Colonic mucosa (tissue), 4 donors: Measurements from ENCODE around the gene ANTXR1. TPM values are rescaled to one million over a fixed set of nuclear protein-coding genes. Genes with fewer than 3 reads are reported as not detected.
"Not testable (repeated sequence)": the region's sequence is repeated elsewhere in the genome, so short reads cannot be mapped to it uniquely, and the experiment has no call there.

Experiments
- DNase-seq: peaks from one replicate; pipeline ENCODE4 v3.0.0-alpha.2; 2020
- H3K27ac ChIP-seq: fragments of 200-600 bp; one replicate; pipeline ENCODE4 v1.8.0; 2021
- H3K27me3 ChIP-seq: fragments of 200-600 bp; one replicate; pipeline ENCODE4 v1.8.0; 2021
- H3K36me3 ChIP-seq: fragments of 200-600 bp; one replicate; pipeline ENCODE4 v1.8.0; 2021
- H3K4me1 ChIP-seq: fragments of 200-600 bp; one replicate; pipeline ENCODE4 v1.8.0; 2021; ENCODE audit warnings: mild to moderate bottlenecking
- H3K4me3 ChIP-seq: fragments of 200-600 bp; one replicate; pipeline ENCODE4 v1.8.0; 2021
- H3K9ac ChIP-seq, 2 donors: one replicate each; pipeline ENCODE4 v1.7.0; 2013; ENCODE audit warnings: control low read depth in 2 of 2, low read depth in 2 of 2, low read length in 2 of 2
- H3K9me3 ChIP-seq: fragments of 200-600 bp; one replicate; pipeline ENCODE4 v1.8.0; 2021
- CTCF ChIP-seq: fragments of 200-600 bp; IDR thresholded peaks from one replicate; pipeline ENCODE4 v1.8.0; 2022; ENCODE audit warnings: antibody characterized with exemption, mild to moderate bottlenecking
- intact Hi-C: fragments of 100-400 bp; cut with DNase I; formaldehyde crosslinking; loops from one replicate; pipeline ENCODE4 v1.14.1; 2022
- total RNA-seq, 2 donors: library from RNA; stranded (reverse); fragmentation: NEBNext Ultra II Directional in 1 of 2; extraction: Animal tissue kit (Norgen Biotek cat#: 25700) in 1 of 2; gene quantifications; one replicate each; pipeline ENCODE4 v1.2.1, GENCODE V29; 2021
- donor health status: healthy.
- donor health status: DM: no; HTN: no; CAD: no.
- donor health status: DM: no; HTN: no; CAD: no.

The ANTXR1 gene
- total RNA-seq, 2 donors from 2014 or later: 8.1 to 17.0 TPM

DNA sequence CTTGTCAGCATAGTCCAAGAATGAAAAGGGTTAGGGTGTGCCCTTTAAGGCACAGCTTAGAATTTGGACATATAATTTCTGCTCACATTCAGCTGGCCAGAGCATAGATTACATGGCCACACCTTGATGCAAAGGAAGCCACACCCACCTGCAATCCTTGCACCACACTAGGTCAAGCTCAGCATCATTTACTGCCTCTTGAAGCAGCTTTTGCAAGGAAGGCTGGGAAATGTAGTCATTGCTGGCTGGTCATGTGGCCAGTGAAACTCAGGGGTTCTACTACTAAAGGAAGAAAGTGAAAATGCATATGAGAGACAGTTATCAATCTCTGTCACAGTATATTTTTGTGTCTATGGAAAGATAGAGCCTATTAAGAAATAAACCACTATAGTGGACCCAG lies 214.7 kb downstream of the ANTXR1 start:
- no peak overlapping the region for H3K9ac ChIP-seq
- no peaks in the 10 kb centered on the region for H3K9me3 ChIP-seq
- peaks cover 5% of the 10 kb centered on the region for H3K4me1 ChIP-seq
- no peaks in the 10 kb centered on the region for H3K27me3 ChIP-seq
- no peak for TF ChIP-seq CTCF
- intact Hi-C loops: no loop called here
- H3K4me3 ChIP-seq: no peak overlapping the region
- H3K36me3 ChIP-seq: no peaks in the 10 kb centered on the region
- H3K27ac ChIP-seq: no peak overlapping the region
- DNase-seq: peak; percentile 56

DNA sequence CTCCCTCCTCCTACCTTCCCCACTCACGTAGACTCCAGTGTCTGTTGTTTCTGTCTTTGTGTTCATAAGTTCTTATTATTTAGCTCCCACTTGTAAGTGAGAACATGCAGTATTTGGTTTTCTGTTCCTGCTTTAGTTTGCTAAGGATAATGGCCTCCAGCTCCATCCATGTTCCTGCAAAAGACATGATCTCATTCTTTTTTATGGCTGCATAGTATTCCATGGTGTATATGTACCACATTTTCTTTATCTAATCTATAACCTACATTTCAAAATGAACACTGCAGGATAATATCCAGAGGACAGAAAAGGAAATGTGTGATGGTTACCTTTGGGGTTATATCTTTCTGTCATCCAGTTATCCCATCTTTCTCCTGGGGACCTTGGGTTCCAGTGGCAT lies 218.0 kb downstream of the ANTXR1 start:
- H3K4me1 ChIP-seq, intact Hi-C loops: not testable (repeated sequence)

DNA sequence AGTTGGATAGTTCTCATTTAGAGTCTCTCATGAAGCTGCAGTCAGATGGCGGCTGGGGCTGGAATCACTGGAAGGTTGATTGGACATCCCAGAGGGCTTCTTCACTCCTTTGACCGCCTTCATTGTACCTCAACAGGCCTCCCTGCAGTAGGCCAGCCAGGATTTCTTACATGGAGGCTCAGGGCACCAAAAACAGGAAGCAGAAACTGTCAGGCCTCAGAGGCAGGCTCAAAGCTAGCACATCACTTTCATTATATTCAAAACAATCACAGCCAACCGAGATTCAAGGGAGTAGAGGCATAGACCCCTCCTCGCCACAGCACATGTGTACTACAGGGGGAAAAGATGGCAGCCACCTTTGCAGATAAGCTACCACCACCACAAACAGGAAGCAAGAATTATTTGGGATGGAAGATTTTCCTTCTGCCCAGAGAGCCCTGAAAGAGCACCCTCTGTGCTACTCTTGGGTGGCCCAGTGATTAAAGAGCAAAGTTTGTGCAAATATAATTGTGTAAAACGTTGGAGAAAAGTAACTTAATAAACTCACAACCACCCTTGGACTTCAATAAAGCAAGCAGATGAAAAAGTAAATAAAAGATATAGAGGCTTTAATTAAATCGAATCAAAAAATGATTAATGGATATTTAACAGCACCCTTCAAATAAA lies 218.8 kb downstream of the ANTXR1 start:
- no peak for TF ChIP-seq CTCF
- H3K27me3 ChIP-seq: no peaks in the 10 kb centered on the region
- intact Hi-C loops: no loop called here
- no peak for DNase-seq
- no peak overlapping the region for H3K4me3 ChIP-seq
- H3K36me3 ChIP-seq: no peaks in the 10 kb centered on the region
- no peaks in the 10 kb centered on the region for H3K9me3 ChIP-seq
- H3K9ac ChIP-seq: no peak overlapping the region
- no peaks in the 10 kb centered on the region for H3K4me1 ChIP-seq
- no peak overlapping the region for H3K27ac ChIP-seq

More for the DNA sequence above, 218.0 kb downstream of the ANTXR1 start:
- H3K4me3 ChIP-seq, H3K27me3 ChIP-seq, H3K9ac ChIP-seq, H3K9me3 ChIP-seq, DNase-seq, H3K36me3 ChIP-seq, H3K27ac ChIP-seq: not testable (repeated sequence)

DNA sequence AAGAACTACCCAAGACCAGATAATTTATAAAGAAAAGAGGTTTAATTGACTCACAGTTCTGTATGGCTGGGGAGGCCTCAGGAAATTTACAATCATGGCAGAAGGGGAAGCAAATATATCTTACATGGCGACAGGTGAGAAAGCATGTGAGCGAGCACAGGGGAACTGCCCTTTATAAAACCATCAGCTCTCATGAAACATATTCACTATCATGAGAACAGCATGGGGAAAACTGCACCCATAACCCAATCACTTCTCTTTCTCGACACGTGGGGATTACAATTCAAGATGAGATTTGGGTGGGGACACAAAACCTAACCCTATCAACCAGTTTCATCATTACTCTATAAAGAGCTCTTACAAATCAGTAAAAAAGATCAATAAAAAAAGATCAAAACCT lies 222.9 kb downstream of the ANTXR1 start:
- H3K27ac ChIP-seq, H3K27me3 ChIP-seq, H3K9me3 ChIP-seq, intact Hi-C loops, H3K9ac ChIP-seq, H3K4me3 ChIP-seq, H3K36me3 ChIP-seq, H3K4me1 ChIP-seq, DNase-seq: not testable (repeated sequence)

DNA sequence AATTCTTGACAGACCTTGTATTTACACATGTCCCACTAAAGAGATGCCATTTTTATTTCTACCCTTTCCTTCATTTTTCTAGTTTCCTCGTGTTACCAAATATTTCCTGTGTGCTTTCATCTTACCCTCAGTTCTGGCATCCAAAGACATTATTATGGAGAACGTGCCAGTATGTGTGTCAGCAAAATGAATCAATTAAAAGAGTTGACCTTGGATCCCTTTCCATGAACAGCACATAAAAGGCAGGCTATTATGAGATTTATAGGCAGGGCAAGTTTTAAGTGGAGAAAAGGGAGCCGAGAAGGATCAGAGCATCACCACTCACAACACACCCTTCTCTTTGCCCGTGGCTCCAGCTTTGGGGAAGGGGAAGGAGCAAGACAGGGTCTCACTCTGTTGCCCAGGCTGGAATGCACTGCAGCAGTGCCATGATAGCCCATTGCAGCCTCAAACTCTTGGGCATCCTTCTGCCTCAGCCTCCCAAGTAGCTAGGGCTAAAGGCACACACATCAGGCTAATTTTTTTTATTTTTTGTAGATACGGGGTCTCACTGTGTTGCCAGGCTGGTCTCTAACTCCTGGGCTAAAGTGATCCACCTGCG lies 224.2 kb downstream of the ANTXR1 start:
- H3K27ac ChIP-seq: no peak overlapping the region
- H3K9ac ChIP-seq: no peak overlapping the region
- no peaks in the 10 kb centered on the region for H3K4me1 ChIP-seq
- no peak for TF ChIP-seq CTCF
- no peak for DNase-seq
- no peaks in the 10 kb centered on the region for H3K27me3 ChIP-seq
- no peaks in the 10 kb centered on the region for H3K36me3 ChIP-seq
- H3K9me3 ChIP-seq: no peaks in the 10 kb centered on the region
- intact Hi-C loops: no loop called here
- H3K4me3 ChIP-seq: no peak overlapping the region

DNA sequence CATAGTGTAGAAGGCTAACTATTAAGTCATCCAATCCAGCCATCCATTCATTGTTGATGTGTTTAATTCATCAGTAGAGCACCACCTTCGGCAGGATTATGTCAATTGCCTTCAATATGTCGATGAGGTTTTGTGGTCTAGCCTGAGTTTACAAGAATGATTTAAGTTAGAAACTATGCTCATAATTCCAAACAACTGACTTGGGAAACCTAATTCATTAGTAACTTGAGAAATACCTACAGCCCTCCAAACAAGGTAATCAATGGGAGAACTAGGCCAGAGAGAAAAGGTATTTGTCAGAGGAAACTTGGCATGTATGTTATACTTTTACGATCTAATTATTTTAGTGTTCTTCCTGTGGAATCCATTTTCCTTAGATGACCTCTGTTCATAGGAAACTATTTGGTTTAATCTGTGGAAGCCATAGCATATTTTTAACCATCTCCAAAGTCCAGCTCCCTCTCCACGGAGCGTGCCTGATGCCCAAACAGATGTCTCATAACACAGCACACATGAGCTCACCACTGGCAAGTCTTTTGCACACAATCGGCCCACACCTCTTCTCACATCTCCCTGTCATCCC lies 225.6 kb downstream of the ANTXR1 start:
- no peak for TF ChIP-seq CTCF
- Histone ChIP-seq H3K4me1 (no peaks in the 10 kb centered on the region), H3K27me3 (no peaks in the 10 kb centered on the region), H3K9me3 (no peaks in the 10 kb centered on the region), H3K4me3 (no peak overlapping the region), H3K9ac (no peak overlapping the region), H3K27ac (no peak overlapping the region), H3K36me3 (no peaks in the 10 kb centered on the region)
- DNase-seq: no peak
- intact Hi-C loops: no loop called here
